GM18858 (cell line): ENCODE data around the gene TRIM49D1.
"Not testable (repeated sequence)": the region's sequence is repeated elsewhere in the genome, so short reads cannot be mapped to it uniquely, and the experiment has no call there.

Experiments
- ATAC-seq: cut with Tn5 transposase; IDR thresholded peaks from one replicate; pipeline ENCODE4 v1.9.1; 2021; ENCODE audit not compliant: unreplicated experiment

The TRIM49D1 gene

DNA sequence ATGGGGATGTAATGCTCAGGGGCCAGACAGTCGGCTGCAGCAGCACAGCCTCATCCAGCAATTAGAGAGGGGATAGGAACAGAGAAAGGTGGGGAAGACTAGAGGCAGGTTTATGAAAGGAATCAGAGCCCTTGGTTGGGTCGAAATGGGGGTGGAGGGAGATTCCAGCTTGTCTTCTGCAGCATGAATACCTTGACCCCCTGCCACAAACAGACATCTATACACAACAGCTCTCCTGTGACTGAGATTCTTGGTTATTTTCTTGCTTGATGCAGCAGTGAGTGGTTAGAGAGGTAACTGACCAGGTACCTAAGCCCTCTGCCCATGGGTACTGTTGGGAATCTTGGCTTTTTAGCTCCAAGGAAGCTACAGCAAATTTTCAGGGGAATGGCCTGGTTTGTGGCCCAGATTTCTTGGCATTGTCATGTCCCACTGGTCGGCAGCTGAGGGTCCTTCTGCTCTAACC lies at the start of gene TRIM49D1:
TRIM49D1 (minus strand) TSS at position 51 of the 466 bp plus-strand sequence. CDS start 4,535 bp downstream, outside the sequence.
- no peak for ATAC-seq

- ATAC-seq: not testable (repeated sequence)
Observed at GRCh38 chr11:89965737-89966136, 43.7 kb upstream of the TRIM49D1 start, which contains the start of gene TRIM64. TRIM64 (plus strand) TSS chr11:89966037; CDS start chr11:89968504, 2,467 bp downstream.

- ATAC-seq: not testable (repeated sequence)
Observed at GRCh38 chr11:89960833-89961232, 38.8 kb upstream of the TRIM49D1 start.

- ATAC-seq: not testable (repeated sequence)
Observed at GRCh38 chr11:89923764-89924163, 1.7 kb upstream of the TRIM49D1 start, which contains the start of gene TRIM49D2. TRIM49D2 (plus strand) TSS chr11:89924064; CDS start chr11:89926762, 2,698 bp downstream.

GRCh38 chr11:89900809-89901208 lies 21.2 kb downstream of the TRIM49D1 start:
- ATAC-seq: not testable (repeated sequence)

GRCh38 chr11:89893245-89893644 lies 28.8 kb downstream of the TRIM49D1 start:
- not testable (repeated sequence) for ATAC-seq

DNA sequence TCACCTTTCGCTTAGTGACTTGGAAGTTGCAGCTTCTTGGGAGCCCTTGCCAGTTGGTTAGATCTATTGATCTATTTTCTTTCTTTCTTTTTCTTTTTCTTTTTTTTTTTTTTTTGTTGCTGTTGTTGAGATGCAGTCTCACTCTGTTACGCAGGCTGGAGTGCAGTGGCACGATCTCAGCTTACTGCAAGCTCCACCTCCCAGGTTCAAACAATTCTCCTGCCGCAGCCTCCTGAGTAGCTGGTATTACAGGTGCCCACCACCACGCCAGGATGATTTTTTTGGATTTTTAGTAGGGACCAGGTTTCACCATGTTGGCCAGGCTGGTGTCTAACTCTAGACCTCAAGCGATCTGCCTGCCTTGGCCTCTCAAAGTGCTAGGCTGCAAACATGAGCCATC lies 44.5 kb downstream of the TRIM49D1 start:
- ATAC-seq: not testable (repeated sequence)

- ATAC-seq: not testable (repeated sequence)
Observed at GRCh38 chr11:89872588-89872987, 49.5 kb downstream of the TRIM49D1 start.

DNA sequence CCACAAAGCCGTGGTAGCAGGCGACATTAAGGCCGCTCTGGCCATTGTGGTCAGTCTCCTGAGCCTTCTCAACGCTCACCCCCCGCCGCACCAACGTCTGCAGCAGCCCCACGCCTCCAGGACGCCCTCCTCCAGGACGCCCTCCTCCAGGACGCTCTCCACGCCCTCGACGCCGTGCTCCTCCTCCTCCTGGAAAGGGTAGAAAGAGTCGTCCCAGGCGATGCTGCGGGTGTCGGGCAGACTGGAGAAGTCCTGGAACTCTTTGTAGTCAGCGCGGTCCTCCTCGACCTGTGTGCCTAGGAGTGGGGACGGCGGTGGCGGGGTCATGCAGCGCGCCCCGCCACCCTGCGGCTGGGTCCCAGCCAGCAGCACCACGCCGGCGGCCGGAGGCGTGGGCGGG lies 56.8 kb downstream of the TRIM49D1 start:
- not testable (repeated sequence) for ATAC-seq

DNA sequence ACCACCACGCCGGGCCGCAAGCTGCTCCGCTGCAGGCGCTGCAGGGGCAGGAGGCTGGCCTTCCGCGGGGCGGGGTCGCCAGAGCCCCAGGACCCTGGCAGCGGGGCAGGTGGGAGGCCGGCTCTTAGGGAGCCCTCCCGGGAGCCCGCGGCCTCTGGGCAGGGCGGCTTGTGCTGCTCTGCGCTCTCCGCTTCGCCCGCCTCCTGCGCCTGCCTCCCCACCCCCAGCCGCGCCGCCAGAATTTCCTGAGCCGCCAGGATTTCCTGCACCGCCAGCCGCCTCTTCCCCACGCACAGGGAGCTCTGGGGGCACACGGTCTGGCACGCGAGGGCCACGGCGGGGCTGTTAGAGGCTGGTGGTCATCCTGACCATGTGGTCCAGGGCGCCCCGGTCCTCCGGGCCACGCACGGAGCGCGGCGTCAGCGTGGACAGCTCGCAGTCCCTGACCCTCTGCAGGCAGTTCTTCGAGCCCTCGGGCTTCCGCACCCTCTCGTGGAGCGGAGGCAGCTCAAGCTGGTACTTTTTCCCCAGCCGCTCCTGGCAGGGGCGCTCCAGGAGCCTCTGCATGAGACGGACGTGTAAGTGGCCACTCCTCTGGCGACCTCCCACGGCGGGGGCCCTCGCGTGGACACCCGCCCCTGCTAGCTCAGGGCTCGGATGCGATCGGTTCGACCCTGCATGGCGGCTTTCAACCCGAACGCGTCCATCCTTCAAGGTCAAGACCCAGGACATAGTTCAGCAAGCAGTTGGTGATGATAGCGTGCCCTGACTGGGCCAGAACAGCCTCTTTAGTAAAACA lies 57.9 kb downstream of the TRIM49D1 start:
- not testable (repeated sequence) for ATAC-seq
